LNCaP clone FGC (cell line): Measurements from ENCODE around the gene HYAL2.

Source experiments
- DNase-seq: peaks from one replicate; pipeline ENCODE4 v3.0.0-alpha.2; 2011; ENCODE audit warnings: low read depth
- H3K4me3 ChIP-seq: 2 replicates; pipeline ENCODE4 v1.5.1; 2011; ENCODE audit warnings: mild to moderate bottlenecking, low read depth, low read length, control low read depth
- CTCF ChIP-seq: IDR thresholded peaks from 2 replicates; pipeline ENCODE4 v1.5.1; 2012; ENCODE audit warnings: mild to moderate bottlenecking; ENCODE audit not compliant: control insufficient read depth, insufficient read depth; ENCODE audit errors: extremely low read depth

Gene HYAL2

GRCh38 chr3:50364573-50365079 is 42.1 kb upstream of the HYAL2 start:
- H3K4me3 ChIP-seq = peak overlapping the region; percentile 41
- no peak for TF ChIP-seq CTCF
- DNase-seq = no peak

GRCh38 chr3:50359760-50360110 is 37.2 kb upstream of the HYAL2 start:
- DNase-seq = no peak
- no peak for TF ChIP-seq CTCF
- peak overlapping the region; percentile 92 for H3K4me3 ChIP-seq

- no peak for TF ChIP-seq CTCF
- DNase-seq = peak; percentile 95
- H3K4me3 ChIP-seq = peak within 1 kb of the TSS; percentile 92
Observed at GRCh38 chr3:50358911-50359759, 36.6 kb upstream of the HYAL2 start, which contains the start of gene TMEM115. TMEM115 (minus strand) TSS chr3:50359521; CDS start chr3:50359063, 458 bp downstream.

DNA sequence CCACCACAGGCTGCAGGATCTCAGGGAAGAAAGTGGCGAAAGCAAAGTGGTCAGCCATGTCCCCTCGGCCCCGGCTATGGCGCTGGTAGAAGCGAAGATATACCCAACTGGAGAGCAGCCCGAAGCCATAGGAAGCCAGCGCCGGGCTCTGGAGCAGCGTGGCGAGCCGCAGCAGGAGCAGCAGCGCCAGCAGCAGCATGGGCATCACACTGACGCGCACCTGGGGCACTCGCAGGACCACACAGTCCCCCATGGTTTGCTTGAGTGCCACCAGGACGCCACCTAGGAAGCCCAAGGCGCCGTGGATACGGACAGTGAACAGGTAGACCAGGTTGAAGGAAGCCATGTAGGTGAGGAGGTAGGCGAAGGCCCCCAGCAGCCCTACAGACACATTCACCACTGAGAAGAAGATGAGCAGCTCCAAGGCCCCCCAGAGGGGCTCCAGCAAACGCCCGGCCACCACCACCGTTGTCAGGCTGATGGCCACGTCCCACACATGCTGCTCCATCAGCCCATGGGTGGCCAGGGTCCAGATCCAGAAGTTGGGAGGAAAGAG is 35.9 kb upstream of the HYAL2 start:
- peak overlapping the region; percentile 92 for H3K4me3 ChIP-seq
- DNase-seq = no peak
- TF ChIP-seq CTCF = no peak

DNA sequence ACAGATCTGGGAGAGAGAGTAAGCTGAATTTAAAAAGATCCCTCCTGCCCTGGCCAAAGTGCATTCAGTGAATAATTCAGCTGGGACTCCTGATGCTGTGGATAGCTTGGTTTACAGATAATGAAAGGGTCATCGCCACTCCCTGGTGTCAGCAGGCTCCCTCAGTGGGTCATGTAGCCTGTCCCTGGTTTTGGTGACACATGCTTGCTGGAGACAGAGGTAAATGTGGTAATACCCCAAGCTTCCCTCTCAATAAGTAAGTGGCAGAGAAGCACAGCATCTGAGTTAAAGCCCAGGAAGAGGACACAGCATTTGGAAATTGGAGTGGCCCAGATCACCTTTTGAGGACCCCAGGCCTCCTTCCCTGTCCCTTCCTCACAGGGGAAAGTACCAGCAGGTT is 34.9 kb upstream of the HYAL2 start:
- DNase-seq = no peak
- TF ChIP-seq CTCF = no peak
- H3K4me3 ChIP-seq = peak overlapping the region; percentile 92

DNA sequence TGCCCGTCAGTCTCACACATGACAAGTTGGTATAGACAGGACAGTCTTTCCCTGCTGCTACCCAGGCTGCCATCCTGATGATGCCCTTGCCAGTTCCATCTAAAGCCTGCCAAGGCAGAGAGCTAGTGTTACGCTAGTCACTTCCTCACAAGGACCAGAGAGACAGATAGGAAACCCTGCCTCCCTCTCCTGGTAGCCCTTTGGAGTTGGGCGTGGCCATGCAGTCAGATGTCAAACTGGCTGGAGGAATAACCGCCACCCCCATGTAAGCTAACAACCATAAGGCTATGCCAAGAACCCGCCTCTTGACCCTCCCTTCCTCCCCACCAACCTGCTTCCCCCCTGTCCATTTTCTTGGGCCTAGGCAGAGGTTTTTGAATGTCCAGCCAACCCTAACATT is 34.0 kb upstream of the HYAL2 start:
- H3K4me3 ChIP-seq = no peak overlapping the region; the same call in 1 of the 2 replicates
- no peak for TF ChIP-seq CTCF
- DNase-seq = no peak
